ES-I3 (cell line): ENCODE measurements around the gene ZNF532.

Experiments
- H3K36me3 ChIP-seq: 2 replicates; pipeline ENCODE4 v1.6.1; 2013; ENCODE audit warnings: mild to moderate bottlenecking, low read length, control low read depth, moderate library complexity; ENCODE audit not compliant: insufficient read depth
- H3K4me1 ChIP-seq: 2 replicates; pipeline ENCODE4 v1.6.1; 2013; ENCODE audit warnings: mild to moderate bottlenecking, control low read depth, low read length; ENCODE audit not compliant: insufficient read depth
- H3K9ac ChIP-seq: 2 replicates; pipeline ENCODE4 v1.6.1; 2013; ENCODE audit warnings: low read depth, mild to moderate bottlenecking, low read length, moderate library complexity
- H3K9me3 ChIP-seq: 2 replicates; pipeline ENCODE4 v1.6.1; 2013; ENCODE audit warnings: mild to moderate bottlenecking, low read length, moderate library complexity; ENCODE audit not compliant: control insufficient read depth, insufficient read depth

ZNF532 gene

DNA sequence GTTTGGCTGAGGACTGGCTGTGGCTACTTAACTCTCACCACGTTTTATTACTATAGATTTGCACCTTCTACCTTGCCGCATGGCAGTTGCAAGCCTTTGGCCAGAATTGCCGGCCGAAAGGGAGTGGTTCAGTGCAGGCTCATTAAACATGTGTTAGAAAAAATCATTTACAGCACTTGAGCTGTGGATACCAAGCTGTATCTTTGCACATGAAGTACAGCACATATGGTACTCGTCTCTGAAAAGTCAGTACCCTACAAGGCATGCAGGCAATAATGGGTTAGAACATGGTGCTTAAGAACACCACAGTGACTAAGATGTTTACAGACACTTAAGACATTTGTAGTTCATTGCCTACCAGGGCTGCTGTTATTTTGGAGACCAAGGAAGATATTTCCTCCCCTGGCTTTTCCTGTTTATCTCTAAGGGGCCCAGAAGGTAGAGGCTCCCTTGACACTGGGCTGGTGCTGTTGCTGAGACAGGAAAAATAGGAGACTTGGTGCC, 103.1 kb downstream of the ZNF532 start:
- H3K9me3 ChIP-seq = no peaks in the 10 kb centered on the region
- H3K36me3 ChIP-seq = peaks cover 14% of the 10 kb centered on the region
- H3K4me1 ChIP-seq = no peaks in the 10 kb centered on the region
- no peak overlapping the region for H3K9ac ChIP-seq

- no peaks in the 10 kb centered on the region for H3K4me1 ChIP-seq
- H3K9me3 ChIP-seq = no peaks in the 10 kb centered on the region
- peaks cover 15% of the 10 kb centered on the region for H3K36me3 ChIP-seq
- H3K9ac ChIP-seq = no peak overlapping the region
These were observed 106.5 kb downstream of the ZNF532 start for GRCh38 chr18:58970943-58971790.

DNA sequence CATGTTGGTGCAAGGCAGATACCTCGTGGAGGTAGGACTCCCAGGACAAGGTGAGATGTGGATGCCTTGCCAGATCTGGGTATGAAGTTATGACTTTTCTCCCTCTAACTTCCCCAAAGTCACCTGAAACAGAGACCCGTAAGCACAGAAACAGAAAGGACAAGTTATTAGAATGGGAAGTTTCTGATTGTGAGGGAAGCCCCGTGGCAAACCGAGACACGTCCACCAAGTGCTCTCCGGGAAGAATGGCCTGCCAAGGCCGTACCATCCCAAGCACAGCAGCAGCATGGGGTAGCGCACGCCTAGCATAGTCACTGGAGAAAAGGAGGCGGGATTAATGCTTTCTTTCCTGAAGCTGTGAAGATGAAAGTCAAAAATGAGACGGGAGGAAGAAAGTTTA, 110.6 kb downstream of the ZNF532 start:
- Histone ChIP-seq H3K9ac (no peak overlapping the region), H3K36me3 (peaks cover 23% of the 10 kb centered on the region), H3K4me1 (no peaks in the 10 kb centered on the region)

DNA sequence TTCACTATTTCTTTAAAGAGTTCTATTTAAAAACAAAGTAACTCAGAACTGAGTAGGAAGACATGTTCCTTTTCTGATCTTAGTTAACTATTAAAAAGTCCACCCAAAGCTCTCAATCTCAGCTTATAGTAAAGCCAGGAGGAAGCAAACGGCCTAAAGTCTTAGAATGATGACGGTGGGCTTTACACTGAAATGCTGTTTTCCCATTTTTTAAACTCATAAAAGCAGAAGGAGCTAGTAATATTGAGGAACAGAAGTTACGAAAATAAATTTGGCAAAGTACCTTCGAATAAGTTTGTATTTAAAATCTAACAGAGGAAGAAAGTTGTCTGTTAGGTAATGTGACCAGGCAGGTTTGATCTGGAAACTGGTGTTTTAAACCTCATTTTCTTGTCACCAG, 111.1 kb downstream of the ZNF532 start:
- no peaks in the 10 kb centered on the region for H3K4me1 ChIP-seq
- no peaks in the 10 kb centered on the region for H3K9me3 ChIP-seq
- peaks cover 25% of the 10 kb centered on the region for H3K36me3 ChIP-seq
- H3K9ac ChIP-seq = no peak overlapping the region

More for the DNA sequence above, 110.6 kb downstream of the ZNF532 start:
- no peaks in the 10 kb centered on the region for H3K9me3 ChIP-seq

GRCh38 chr18:58977223-58977622, 112.5 kb downstream of the ZNF532 start:
- H3K9ac ChIP-seq = no peak overlapping the region
- peaks cover 33% of the 10 kb centered on the region for H3K36me3 ChIP-seq
- H3K4me1 ChIP-seq = no peaks in the 10 kb centered on the region
- no peaks in the 10 kb centered on the region for H3K9me3 ChIP-seq

GRCh38 chr18:58977801-58978200, 113.1 kb downstream of the ZNF532 start:
- Histone ChIP-seq H3K9me3 (no peaks in the 10 kb centered on the region), H3K4me1 (no peaks in the 10 kb centered on the region), H3K36me3 (peaks cover 36% of the 10 kb centered on the region), H3K9ac (no peak overlapping the region)

- H3K9ac ChIP-seq = no peak overlapping the region
- H3K9me3 ChIP-seq = no peaks in the 10 kb centered on the region
- no peaks in the 10 kb centered on the region for H3K4me1 ChIP-seq
- H3K36me3 ChIP-seq = peaks cover 44% of the 10 kb centered on the region
These were observed 114.2 kb downstream of the ZNF532 start for GRCh38 chr18:58978916-58979315.

GRCh38 chr18:58979615-58980014, 114.9 kb downstream of the ZNF532 start:
- Histone ChIP-seq H3K9ac (no peak overlapping the region), H3K9me3 (no peaks in the 10 kb centered on the region), H3K36me3 (peaks cover 42% of the 10 kb centered on the region), H3K4me1 (no peaks in the 10 kb centered on the region)

- Histone ChIP-seq H3K9ac (no peak overlapping the region), H3K36me3 (peaks cover 42% of the 10 kb centered on the region), H3K4me1 (no peaks in the 10 kb centered on the region), H3K9me3 (no peaks in the 10 kb centered on the region)
These were observed 116.3 kb downstream of the ZNF532 start for GRCh38 chr18:58980991-58981390.

DNA sequence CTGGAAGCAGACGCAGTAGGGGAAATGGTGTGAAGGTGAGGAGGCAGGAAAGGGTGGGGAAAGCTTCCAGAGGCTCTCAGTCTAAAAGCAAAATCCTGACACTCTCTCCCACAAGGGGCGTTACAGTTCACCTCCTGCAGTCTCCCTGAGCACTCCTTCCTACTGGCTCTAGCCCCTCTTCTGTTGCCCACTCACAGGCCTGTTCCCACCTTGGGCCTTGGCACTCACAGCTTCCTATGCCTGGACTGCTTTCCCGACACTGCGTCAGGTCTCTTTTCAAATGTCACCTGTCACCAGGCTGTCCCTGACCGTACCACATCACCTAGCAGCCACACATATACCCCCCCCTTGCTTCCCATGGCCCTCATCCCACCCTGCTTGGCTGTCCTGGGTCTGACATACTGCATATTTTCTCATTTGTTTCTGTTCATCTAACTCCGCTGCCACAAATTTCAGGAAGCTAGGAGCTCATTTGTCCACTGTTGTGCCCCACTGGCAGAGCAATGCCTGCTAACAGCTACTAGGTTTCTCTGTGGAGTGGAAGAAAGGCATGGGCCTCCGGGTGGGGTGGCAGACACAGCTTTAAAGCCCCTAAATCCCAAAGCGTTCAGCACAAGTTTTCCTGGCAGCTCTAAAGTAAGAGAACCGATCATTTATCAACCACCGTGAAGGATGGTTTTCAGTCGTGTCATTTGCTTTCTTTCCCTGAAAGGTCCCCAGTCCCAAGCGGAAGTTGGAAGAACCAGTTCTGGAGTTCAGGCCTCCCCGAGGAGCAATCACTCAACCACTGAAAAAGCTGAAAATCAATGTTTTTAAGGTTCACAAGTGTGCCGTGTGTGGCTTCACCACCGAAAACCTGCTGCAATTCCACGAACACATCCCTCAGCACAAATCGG, 118.8 kb downstream of the ZNF532 start:
- no peaks in the 10 kb centered on the region for H3K9me3 ChIP-seq
- H3K4me1 ChIP-seq = no peaks in the 10 kb centered on the region
- no peak overlapping the region for H3K9ac ChIP-seq
- H3K36me3 ChIP-seq = peaks cover 42% of the 10 kb centered on the region

DNA sequence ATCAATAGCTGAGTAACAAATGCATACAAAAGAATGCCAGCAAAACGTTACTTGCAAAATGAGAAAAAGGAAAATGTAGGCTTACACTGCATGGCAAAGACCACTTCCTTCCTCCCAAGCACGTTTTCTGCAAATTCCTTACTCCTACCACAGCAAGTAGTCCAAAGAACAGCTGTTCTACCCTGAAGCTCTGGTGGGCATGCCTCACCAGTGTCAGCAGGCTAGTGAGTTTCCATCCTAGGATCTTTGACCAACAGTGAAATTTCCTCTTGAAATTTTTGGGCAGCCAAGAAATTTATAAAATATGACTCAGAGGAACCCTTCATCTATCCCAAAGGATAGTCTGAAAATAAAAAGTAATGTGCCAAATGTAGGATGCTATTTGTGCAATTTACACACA, 123.9 kb downstream of the ZNF532 start:
- H3K9me3 ChIP-seq = peaks cover 4% of the 10 kb centered on the region; the same call in 1 of the 2 replicates
- H3K9ac ChIP-seq = no peak overlapping the region
- H3K36me3 ChIP-seq = no peaks in the 10 kb centered on the region
- no peaks in the 10 kb centered on the region for H3K4me1 ChIP-seq

GRCh38 chr18:58989184-58989759, 124.6 kb downstream of the ZNF532 start:
- Histone ChIP-seq H3K9ac (no peak overlapping the region), H3K4me1 (no peaks in the 10 kb centered on the region), H3K9me3 (peaks cover 4% of the 10 kb centered on the region; the same call in 1 of the 2 replicates), H3K36me3 (no peaks in the 10 kb centered on the region)

DNA sequence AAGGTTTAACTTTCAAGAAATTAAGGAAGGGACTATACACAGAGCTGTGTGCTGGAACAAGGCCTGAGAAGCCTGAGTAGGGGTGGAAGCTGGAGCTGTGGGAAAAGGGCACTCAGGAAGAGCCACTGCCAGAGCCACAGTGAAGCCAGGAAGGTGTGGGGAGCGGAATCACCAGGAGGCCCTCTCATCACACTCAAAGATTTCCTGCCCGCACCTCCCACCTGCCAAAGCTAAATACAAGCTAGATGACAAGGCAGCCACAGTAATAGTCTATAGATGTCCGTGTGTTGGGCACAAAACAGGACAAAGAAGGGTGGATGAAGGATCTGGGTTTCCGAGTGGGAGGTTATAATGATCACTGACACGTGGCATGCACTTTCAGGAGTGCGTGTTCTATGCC, 126.0 kb downstream of the ZNF532 start:
- Histone ChIP-seq H3K36me3 (no peaks in the 10 kb centered on the region), H3K4me1 (no peaks in the 10 kb centered on the region), H3K9ac (no peak overlapping the region), H3K9me3 (peaks cover 4% of the 10 kb centered on the region; the same call in 1 of the 2 replicates)

DNA sequence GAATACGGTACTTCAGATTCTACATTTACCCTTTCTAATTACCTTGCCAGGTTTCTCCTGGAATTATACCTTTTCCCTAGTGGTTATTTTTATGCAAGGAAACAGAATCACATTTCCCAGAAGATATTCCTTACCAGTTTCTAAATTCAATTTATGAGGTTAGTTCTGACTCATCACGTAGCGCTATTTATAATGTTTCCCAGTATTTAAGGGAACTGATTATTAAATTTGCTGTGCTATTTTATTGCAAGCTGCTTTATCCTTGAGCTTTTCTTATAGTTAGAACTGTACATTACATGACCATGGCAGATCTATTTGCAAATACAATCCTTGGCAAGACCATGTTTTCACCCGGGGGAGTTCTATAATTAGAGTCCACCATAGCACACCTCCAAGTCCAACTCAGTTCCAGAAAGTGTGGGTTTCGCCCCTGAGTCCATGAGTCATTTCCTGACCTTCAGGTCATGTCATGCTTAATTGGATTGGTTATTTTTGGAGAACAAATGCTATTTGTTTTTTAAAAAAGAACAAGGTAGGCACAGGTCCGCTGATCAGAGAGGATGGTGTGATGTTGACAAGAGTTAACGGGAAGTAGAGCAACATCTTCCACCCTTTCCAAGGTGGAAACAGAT, 126.6 kb downstream of the ZNF532 start:
- no peaks in the 10 kb centered on the region for H3K36me3 ChIP-seq
- no peaks in the 10 kb centered on the region for H3K4me1 ChIP-seq
- H3K9me3 ChIP-seq = peaks cover 4% of the 10 kb centered on the region; the same call in 1 of the 2 replicates
- H3K9ac ChIP-seq = no peak overlapping the region
